NCI-H146 treated with DMSO at 0.1 percent for 48 hours (cell line): ENCODE results near the gene FAM177A1.

ENCODE experiments used
- DNase-seq: peaks from one replicate; lab custom pipeline; 2025; ENCODE audit not compliant: unreplicated experiment; lab: John Stamatoyannopoulos, UW

The FAM177A1 gene

GRCh38 chr14:35122696-35123387, 76.8 kb downstream of the FAM177A1 start:
- peak; percentile 24 for DNase-seq

GRCh38 chr14:35123388-35123703, 77.3 kb downstream of the FAM177A1 start:
- no peak for DNase-seq

DNA sequence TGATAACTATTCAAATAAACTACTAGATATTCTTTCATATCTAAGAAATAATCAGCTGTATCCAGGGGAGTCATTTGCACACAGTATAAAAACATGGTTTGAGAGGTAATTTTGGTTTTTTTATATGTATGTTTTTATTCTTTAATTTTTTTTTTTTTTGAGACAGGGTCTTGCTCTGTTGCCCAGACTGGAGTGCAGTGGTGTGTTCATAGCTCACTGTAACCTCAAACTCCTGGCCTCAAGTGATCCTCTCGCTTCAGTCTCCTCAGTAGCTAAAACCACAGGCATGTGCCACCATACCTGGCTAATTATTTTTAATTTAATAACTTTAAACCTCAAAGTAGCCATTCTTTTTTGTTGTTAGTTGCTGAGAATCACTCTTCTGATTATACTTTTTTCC, 78.1 kb downstream of the FAM177A1 start:
- DNase-seq, result no peak
